K562 (cell line): Measurements from ENCODE around the gene MAL. TPM values are rescaled to one million over a fixed set of nuclear protein-coding genes. Genes with fewer than 3 reads are reported as not detected.

Experiments used
- ATAC-seq: fragments of 200-7000 bp; cut with Tn5 transposase; 3 replicates; pipeline ENCODE4 v1.9.1; 2020; ENCODE audit warnings: moderate library complexity
- BruUV-seq: library from RNA; stranded (reverse); fragments of 400-500 nt; replicated peaks from 2 replicates; lab custom pipeline; 2021; lab: Mats Ljungman, UMichigan
- CTCF ChIA-PET: fragments of 300-600 bp; formaldehyde crosslinking; extraction: SDS; loops from one replicate; lab custom pipeline; 2021; ENCODE audit warnings: low intra/inter-chr PET ratio; lab: Yijun Ruan, JAX
- POLR2A ChIA-PET: fragments of 300-600, 350-650 bp; sonication (Branson Sonifier 250); formaldehyde crosslinking; extraction: SDS; loops from one replicate; lab custom pipeline; 2021; ENCODE audit warnings: antibody characterized with exemption, inconsistent platforms; lab: Yijun Ruan, JAX
- DNase-seq, 4 experiments: peaks; one replicate each; pipeline versions ENCODE4 v3.0.0 to v3.0.0-alpha.2; 2011 to 2018; ENCODE audit warnings: low spot score in 3 of 4, mixed read lengths in 3 of 4; ENCODE audit errors: extremely low read depth in 1 of 4
- FAIRE-seq: peaks from 2 replicates; lab custom pipeline; 2011; peaks lifted over from hg19 to GRCh38; lab: Jason Lieb, UNC
- H2AFZ ChIP-seq: 2 replicates; pipeline ENCODE4 v1.6.0; 2011; ENCODE audit warnings: low read depth, low read length, control low read depth, inconsistent platforms
- H3K27ac ChIP-seq: fragments of 200-600 bp; 3 replicates; pipeline ENCODE4 v1.8.0; 2011; ENCODE audit warnings: low read depth, mild to moderate bottlenecking, control low read depth, inconsistent platforms, low read length, moderate library complexity, mixed read lengths; ENCODE audit errors: extremely low read depth
- H3K27me3 ChIP-seq, 2 experiments: fragments of 300-600 bp in 1 of 2; 2 replicates in 1 of 2; 3 replicates in 1 of 2; pipeline versions ENCODE4 v1.6.0 to v1.8.0; 2011; ENCODE audit warnings: inconsistent platforms in 2 of 2, low read length in 2 of 2, mild to moderate bottlenecking in 1 of 2, mixed read lengths in 1 of 2, moderate library complexity in 1 of 2; ENCODE audit not compliant: control insufficient read depth in 2 of 2, insufficient read depth in 2 of 2
- H3K36me3 ChIP-seq: fragments of 300-600 bp; 3 replicates; pipeline ENCODE4 v1.8.0; 2011; ENCODE audit warnings: mild to moderate bottlenecking, low read length, inconsistent platforms; ENCODE audit not compliant: control insufficient read depth, insufficient read depth
- H3K4me1 ChIP-seq, 2 experiments: fragments of 200-600 bp in 1 of 2; replicated peaks in 1 of 2; 2 replicates in 1 of 2; 3 replicates in 1 of 2; pipeline versions ENCODE4 v1.5.1 to v1.8.0; 2011; ENCODE audit warnings: inconsistent platforms in 2 of 2, low read length in 2 of 2, mild to moderate bottlenecking in 1 of 2, mixed read lengths in 1 of 2, moderate library complexity in 1 of 2; ENCODE audit not compliant: control insufficient read depth in 2 of 2, insufficient read depth in 2 of 2
- H3K4me2 ChIP-seq: 2 replicates; pipeline ENCODE4 v1.6.1; 2011; ENCODE audit warnings: low read length, control low read depth, inconsistent platforms, mixed read lengths; ENCODE audit not compliant: insufficient read depth
- H3K4me3 ChIP-seq: fragments of 200-600 bp; sonication (generic), shearing (Covaris generic); 2 replicates; pipeline ENCODE4 v1.5.1; 2016; ENCODE audit warnings: control low read depth, inconsistent platforms
- H3K79me2 ChIP-seq: fragments of 200-600 bp; 3 replicates; pipeline ENCODE4 v1.8.0; 2011; ENCODE audit warnings: low read length, inconsistent platforms; ENCODE audit not compliant: control insufficient read depth, insufficient read depth
- H3K9ac ChIP-seq, 2 experiments: 2 replicates each; pipeline versions ENCODE4 v1.6.0 to v1.6.1; 2011; ENCODE audit warnings: low read depth in 2 of 2, low read length in 2 of 2, control low read depth in 1 of 2, inconsistent platforms in 1 of 2, mild to moderate bottlenecking in 1 of 2, mixed read lengths in 1 of 2; ENCODE audit not compliant: insufficient read depth in 1 of 2
- H3K9me1 ChIP-seq: one replicate; pipeline ENCODE4 v1.6.0; 2011; ENCODE audit warnings: inconsistent platforms, mild to moderate bottlenecking, low read length, moderate library complexity; ENCODE audit not compliant: control insufficient read depth, insufficient read depth
- H3K9me3 ChIP-seq: replicated peaks from 2 replicates; pipeline ENCODE4 v1.5.1; 2011; ENCODE audit warnings: low read depth, low read length, inconsistent platforms; ENCODE audit not compliant: control insufficient read depth, insufficient read depth
- H4K20me1 ChIP-seq: replicated peaks from 2 replicates; pipeline ENCODE4 v1.6.1; 2011; ENCODE audit warnings: low read length, inconsistent platforms, mixed read lengths; ENCODE audit not compliant: control insufficient read depth, insufficient read depth
- CHD2 ChIP-seq: IDR thresholded peaks from 2 replicates; pipeline ENCODE4 v1.6.1; 2011; ENCODE audit warnings: low read depth, low read length
- COPS2 ChIP-seq: fragments of 450-650 bp; conservative IDR thresholded peaks from 2 replicates; pipeline ENCODE4 v1.6.1; 2016; ENCODE audit warnings: mild to moderate bottlenecking, moderate library complexity
- DNMT1 ChIP-seq: fragments of 450-650 bp; IDR thresholded peaks from 2 replicates; pipeline ENCODE4 v1.6.1; 2016; ENCODE audit warnings: antibody characterized with exemption, mild to moderate bottlenecking
- ELF4 ChIP-seq: fragments of 450-650 bp; formaldehyde crosslinking; IDR thresholded peaks from 2 replicates; pipeline ENCODE4 v1.4.0; 2022; ENCODE audit warnings: missing genetic modification characterization
- KDM1A ChIP-seq, 2 experiments: fragments of 450-650 bp; IDR thresholded peaks; 2 replicates each; pipeline ENCODE4 v1.6.1; 2016; ENCODE audit warnings: mild to moderate bottlenecking in 2 of 2
- MAFF ChIP-seq: IDR thresholded peaks from 2 replicates; pipeline ENCODE4 v1.6.1; 2012; ENCODE audit warnings: low read length, improper control_type of control experiment
- NFIC ChIP-seq: fragments of 450-650 bp; IDR thresholded peaks from 2 replicates; pipeline ENCODE4 v1.6.1; 2017; ENCODE audit warnings: mild to moderate bottlenecking, inconsistent platforms
- PRDM10 ChIP-seq: fragments of 450-650 bp; IDR thresholded peaks from 2 replicates; pipeline ENCODE4 v1.6.1; 2018; ENCODE audit not compliant: partially characterized antibody
- RUNX1 ChIP-seq: sonication (generic); IDR thresholded peaks from 2 replicates; pipeline ENCODE4 v1.6.1; 2016; ENCODE audit warnings: antibody characterized with exemption, low read depth
- SREBF2 ChIP-seq: sonication (generic); formaldehyde crosslinking; IDR thresholded peaks from 2 replicates; pipeline ENCODE4 v1.4.0; 2020; ENCODE audit warnings: mild to moderate bottlenecking, missing genetic modification reagents
- TEAD4 ChIP-seq, 2 experiments: sonication (generic) in 1 of 2; formaldehyde crosslinking in 1 of 2; IDR thresholded peaks; 2 replicates each; pipeline versions ENCODE4 v1.6.1 to v1.8.0; 2012 to 2022; ENCODE audit warnings: borderline replicate concordance in 1 of 2, inconsistent platforms in 1 of 2, low read length in 1 of 2, mild to moderate bottlenecking in 1 of 2, missing genetic modification reagents in 1 of 2
- ZNF3 ChIP-seq: fragments of 250-450 bp; sonication (Bioruptor Pico); IDR thresholded peaks from 2 replicates; pipeline ENCODE4 v1.5.0; 2021; ENCODE audit warnings: mild to moderate bottlenecking, moderate library complexity
- ZNF75A ChIP-seq: fragments of 450-650 bp; formaldehyde crosslinking; IDR thresholded peaks from 2 replicates; pipeline ENCODE4 v1.4.0; 2020; ENCODE audit warnings: mild to moderate bottlenecking
- WGBS: fragments of 100-300 bp; shearing (Covaris generic); methylation state at CpG from one replicate; pipeline ENCODE4 v1.1.6; 2016; ENCODE audit warnings: low coverage, mixed read lengths; ENCODE audit not compliant: insufficient coverage; ENCODE audit errors: missing lambda C conversion rate; 5-methylcytosine and 5-hydroxymethylcytosine counted together
- in situ Hi-C: fragments of 300-500 bp; cut with MboI; formaldehyde crosslinking; loops from 4 replicates; pipeline ENCODE4 v1.15.0; 2018; ENCODE audit warnings: inconsistent platforms, mixed read lengths
- intact Hi-C: fragments of 100-400 bp; cut with micrococcal nuclease; formaldehyde crosslinking; loops from 2 replicates; pipeline ENCODE4 v1.14.2; 2022
- polyA plus RNA-seq, 8 experiments: library from polyadenylated mRNA; depleted of rRNA in 4 of 8; stranded (reverse) in 5 of 8; unstranded in 3 of 8; fragments of >200 nt; fragmentation: Nextera tagmentation in 2 of 8; fragmentation: Illumina TruSeq in 1 of 8; extraction: Ambion mirVana in 2 of 8; extraction: Trizol in 1 of 8; gene quantifications; 2 replicates each; pipeline versions ENCODE4 v1.2.1 to v1.2.3, GENCODE V29; 2011 to 2014; ENCODE audit warnings: inconsistent platforms in 1 of 8, missing spikeins in 1 of 8
- total RNA-seq, 7 experiments: library from RNA; depleted of rRNA in 6 of 7; stranded (reverse); fragments of >200 nt in 6 of 7; fragmentation: Illumina TruSeq in 2 of 7; extraction: Trizol in 2 of 7; gene quantifications; 2 replicates each; pipeline versions ENCODE4 v1.2.1 to v1.2.3, GENCODE V29; 2011 to 2021; ENCODE audit warnings: low replicate concordance in 1 of 7

The MAL gene
- total and polyA plus RNA-seq, 9 of the 15 experiments (the other 6 are each of a cell fraction or from before 2014, with no cell fraction given) = not detected

GRCh38 chr2:95036596-95037383 lies 11.3 kb downstream of the MAL start:
- Histone ChIP-seq H3K9me1 (no peaks in the 10 kb centered on the region), H3K27me3 (peaks cover 2 to 21% of the 10 kb centered on the region in 2 experiments; a peak in 2 of 5 replicates), H4K20me1 (0 out of 2 replicates have a peak, but pooled peaks cover 6% of the 10 kb centered on the region), H3K36me3 (no peaks in the 10 kb centered on the region), H3K4me1 (no peaks in the 10 kb centered on the region), H3K9ac (no peak overlapping the region), H3K4me3 (no peak overlapping the region), H3K4me2 (no peak overlapping the region), H3K27ac (no peak overlapping the region), H3K79me2 (no peaks in the 10 kb centered on the region), H2AFZ (no peak overlapping the region), H3K9me3 (no peaks in the 10 kb centered on the region)
- intact Hi-C loops (no loop called here), in situ Hi-C loops (no loop called here)
- ChIA-PET POLR2A (no interaction called here), CTCF (no interaction called here)
- ATAC-seq = no peak
- DNase-seq = no peak
- no peak for TF ChIP-seq MAFF
- no peak for TF ChIP-seq ELF4 (CRISPR knock-in tag)
- no peak for TF ChIP-seq TEAD4 (IDR thresholded peaks at IDR 0.05; ENCODE audit: low read length)
- no peak for TF ChIP-seq TEAD4 (CRISPR knock-in tag; IDR thresholded peaks at IDR 0.05; ENCODE audit: borderline replicate concordance)
- WGBS = 4% methylated on average over 2 of the region's 3 CpGs
- no peak for FAIRE-seq
- BruUV-seq = no TSS peak

GRCh38 chr2:95037384-95037839 lies 11.9 kb downstream of the MAL start:
- H3K36me3 ChIP-seq = no peaks in the 10 kb centered on the region
- ChIA-PET POLR2A (no interaction called here), CTCF (no interaction called here)
- no peak overlapping the region for H2AFZ ChIP-seq
- 0 out of 2 replicates have a peak, but pooled peaks cover 2% of the 10 kb centered on the region for H4K20me1 ChIP-seq
- peaks cover 2 to 21% of the 10 kb centered on the region in 2 experiments; a peak in 3 of 5 replicates for H3K27me3 ChIP-seq
- no peaks in the 10 kb centered on the region for H3K9me3 ChIP-seq
- DNase-seq (no peak), FAIRE-seq (no peak), ATAC-seq (no peak)
- H3K4me3 ChIP-seq = no peak overlapping the region
- in situ Hi-C loops = no loop called here
- BruUV-seq = no TSS peak
- intact Hi-C loops = no loop called here
- no peak overlapping the region for H3K9ac ChIP-seq
- H3K79me2 ChIP-seq = no peaks in the 10 kb centered on the region
- H3K27ac ChIP-seq = no peak overlapping the region
- WGBS = 6% methylated on average over 2 of the region's 2 CpGs
- no peaks in the 10 kb centered on the region for H3K9me1 ChIP-seq
- no peak overlapping the region for H3K4me2 ChIP-seq
- no peaks in the 10 kb centered on the region for H3K4me1 ChIP-seq
- TF ChIP-seq PRDM10 (no peak), ZNF3 (CRISPR knock-in tag) (no peak), RUNX1 (no peak), CHD2 (no peak), DNMT1 (no peak), KDM1A (IDR thresholded peaks at IDR 0.05) (no peak), COPS2 (no peak), NFIC (no peak), SREBF2 (CRISPR knock-in tag) (no peak), ZNF75A (CRISPR knock-in tag) (no peak)
